IMR-90 (cell line): ENCODE data around the gene MSI1. TPM values are rescaled to one million over a fixed set of nuclear protein-coding genes. Genes with fewer than 3 reads are reported as not detected.

Source experiments
- ATAC-seq: fragments of 200-7000 bp; cut with Tn5 transposase; 2 replicates; pipeline ENCODE4 v1.9.1; 2020; ENCODE audit warnings: low read depth, mild to moderate bottlenecking, moderate library complexity
- BruUV-seq: library from RNA; stranded (reverse); fragments of 400-500 nt; replicated peaks from 2 replicates; lab custom pipeline; 2021; lab: Mats Ljungman, UMichigan
- CTCF ChIA-PET: fragments of 300-600 bp; formaldehyde crosslinking; extraction: SDS; loops from one replicate; lab custom pipeline; 2021; ENCODE audit warnings: antibody characterized with exemption; lab: Yijun Ruan, JAX
- POLR2A ChIA-PET: fragments of 300-600 bp; sonication (Branson Sonifier 250); formaldehyde crosslinking; loops from one replicate; lab custom pipeline; 2022; ENCODE audit warnings: antibody characterized with exemption; ENCODE audit not compliant: unreplicated experiment; lab: Charles Lee
- DNase-seq: peaks from one replicate; pipeline ENCODE4 v3.0.0; 2013
- H2AFZ ChIP-seq: replicated peaks from 2 replicates; pipeline ENCODE3; 2013; ENCODE audit warnings: low read length, mild to moderate bottlenecking; ENCODE audit not compliant: poor library complexity
- H2AK5ac ChIP-seq: 2 replicates; pipeline ENCODE4 v1.6.1; 2013; ENCODE audit warnings: low read depth, low read length, inconsistent platforms
- H2AK9ac ChIP-seq: replicated peaks from 2 replicates; pipeline ENCODE3; 2013; ENCODE audit warnings: mild to moderate bottlenecking, low read depth, low read length, moderate library complexity; ENCODE audit not compliant: poor library complexity
- H2BK120ac ChIP-seq: 2 replicates; pipeline ENCODE4 v1.6.1; 2013; ENCODE audit warnings: low read depth, low read length, inconsistent platforms
- H2BK15ac ChIP-seq: 3 replicates; pipeline ENCODE4 v1.6.1; 2013; ENCODE audit warnings: low read depth, low read length, inconsistent platforms
- H2BK20ac ChIP-seq: 2 replicates; pipeline ENCODE4 v1.6.1; 2013; ENCODE audit warnings: low read depth, mild to moderate bottlenecking, inconsistent platforms, low read length, moderate library complexity
- H2BK5ac ChIP-seq: 2 replicates; pipeline ENCODE4 v1.6.1; 2013; ENCODE audit warnings: mild to moderate bottlenecking, low read depth, low read length, inconsistent platforms; ENCODE audit not compliant: poor library complexity, severe bottlenecking
- H3K14ac ChIP-seq: replicated peaks from 2 replicates; pipeline ENCODE4 v1.6.1; 2013; ENCODE audit warnings: low read depth, low read length, inconsistent platforms
- H3K18ac ChIP-seq: 2 replicates; pipeline ENCODE4 v1.6.1; 2013; ENCODE audit warnings: low read depth, low read length, control low read depth
- H3K23ac ChIP-seq: 2 replicates; pipeline ENCODE4 v1.6.1; 2013; ENCODE audit warnings: low read depth, low read length, inconsistent platforms
- H3K27ac ChIP-seq: 2 replicates; pipeline ENCODE4 v1.5.1; 2013; ENCODE audit warnings: mild to moderate bottlenecking, control low read depth, low read length; ENCODE audit not compliant: insufficient read depth
- H3K27me3 ChIP-seq: 2 replicates; pipeline ENCODE4 v1.6.1; 2013; ENCODE audit warnings: low read length; ENCODE audit not compliant: control insufficient read depth, insufficient read depth
- H3K36me3 ChIP-seq: 2 replicates; pipeline ENCODE4 v1.6.1; 2013; ENCODE audit warnings: low read length, mixed read lengths; ENCODE audit not compliant: control insufficient read depth, insufficient read depth
- H3K4ac ChIP-seq: 2 replicates; pipeline ENCODE4 v1.6.1; 2013; ENCODE audit warnings: low read depth, low read length, inconsistent platforms
- H3K4me1 ChIP-seq: 2 replicates; pipeline ENCODE4 v1.6.1; 2013; ENCODE audit warnings: low read length, mixed read lengths; ENCODE audit not compliant: control insufficient read depth, insufficient read depth
- H3K4me2 ChIP-seq: 2 replicates; pipeline ENCODE4 v1.6.1; 2013; ENCODE audit warnings: low read depth, mild to moderate bottlenecking, control low read depth, low read length, moderate library complexity
- H3K4me3 ChIP-seq: 2 replicates; pipeline ENCODE4 v1.5.1; 2013; ENCODE audit warnings: low read depth, mild to moderate bottlenecking, control low read depth, low read length, moderate library complexity; ENCODE audit not compliant: insufficient read depth
- H3K56ac ChIP-seq: 2 replicates; pipeline ENCODE4 v1.6.1; 2013; ENCODE audit warnings: low read length, inconsistent platforms; ENCODE audit not compliant: insufficient read depth; ENCODE audit errors: extremely low read depth
- H3K79me1 ChIP-seq, 2 experiments: 2 replicates each; pipeline ENCODE4 v1.6.1; 2013; ENCODE audit warnings: low read length in 2 of 2, inconsistent platforms in 1 of 2, low read depth in 1 of 2
- H3K9ac ChIP-seq: 2 replicates; pipeline ENCODE4 v1.6.1; 2013; ENCODE audit warnings: low read depth, low read length, control low read depth
- H3K9me1 ChIP-seq: 2 replicates; pipeline ENCODE4 v1.6.1; 2013; ENCODE audit warnings: low read length, inconsistent platforms; ENCODE audit not compliant: insufficient read depth
- H3K9me3 ChIP-seq: 2 replicates; pipeline ENCODE4 v1.6.1; 2013; ENCODE audit warnings: low read length; ENCODE audit not compliant: control insufficient read depth, insufficient read depth
- H4K20me1 ChIP-seq: 2 replicates; pipeline ENCODE4 v1.6.1; 2013; ENCODE audit warnings: low read length, inconsistent platforms; ENCODE audit not compliant: insufficient read depth
- H4K5ac ChIP-seq: 2 replicates; pipeline ENCODE4 v1.6.1; 2013; ENCODE audit warnings: mild to moderate bottlenecking, low read depth, low read length, control low read depth
- H4K8ac ChIP-seq, 2 experiments: 2 replicates each; pipeline ENCODE4 v1.6.1; 2013; ENCODE audit warnings: low read depth in 2 of 2, low read length in 2 of 2, control low read depth in 1 of 2, inconsistent platforms in 1 of 2
- H4K91ac ChIP-seq: 2 replicates; pipeline ENCODE4 v1.6.1; 2013; ENCODE audit warnings: low read depth, low read length, inconsistent platforms; ENCODE audit not compliant: insufficient read depth
- BHLHE40 ChIP-seq: fragments of 150-350 bp; IDR thresholded peaks from 2 replicates; pipeline ENCODE4 v1.6.1; 2016; ENCODE audit warnings: mild to moderate bottlenecking, low read depth, low read length
- CEBPB ChIP-seq: IDR thresholded peaks from 2 replicates; pipeline ENCODE4 v1.6.1; 2012; ENCODE audit warnings: low read depth, low read length, improper control_type of control experiment
- CHD1 ChIP-seq: IDR thresholded peaks from 2 replicates; pipeline ENCODE4 v1.6.1; 2012; ENCODE audit warnings: low read depth, low read length, improper control_type of control experiment
- CTCF ChIP-seq: conservative IDR thresholded peaks from 2 replicates; pipeline ENCODE4 v1.5.1; 2012; ENCODE audit warnings: mild to moderate bottlenecking, low read depth, low read length, improper control_type of control experiment
- ELK1 ChIP-seq: fragments of 150-350 bp; IDR thresholded peaks from 2 replicates; pipeline ENCODE4 v1.6.1; 2016; ENCODE audit warnings: low read depth, mild to moderate bottlenecking, low read length, moderate library complexity, borderline replicate concordance
- FOS ChIP-seq: fragments of 150-350 bp; IDR thresholded peaks from 2 replicates; pipeline ENCODE4 v1.6.1; 2016; ENCODE audit warnings: low read depth, low read length
- MAFK ChIP-seq: IDR thresholded peaks from 2 replicates; pipeline ENCODE4 v1.6.1; 2012; ENCODE audit warnings: low read depth, low read length, improper control_type of control experiment
- MAZ ChIP-seq: IDR thresholded peaks from 2 replicates; pipeline ENCODE4 v1.6.1; 2012; ENCODE audit warnings: low read depth, mild to moderate bottlenecking, low read length, improper control_type of control experiment, moderate library complexity, borderline replicate concordance
- MXI1 ChIP-seq: IDR thresholded peaks from 2 replicates; pipeline ENCODE4 v1.6.1; 2012; ENCODE audit warnings: low read depth, mild to moderate bottlenecking, low read length, moderate library complexity, borderline replicate concordance
- NFE2L2 ChIP-seq: fragments of 150-350 bp; IDR thresholded peaks from 2 replicates; pipeline ENCODE4 v1.6.1; 2016; ENCODE audit warnings: low read depth, mild to moderate bottlenecking, low read length
- POLR2A ChIP-seq: IDR thresholded peaks from 2 replicates; pipeline ENCODE4 v1.6.1; 2012; ENCODE audit warnings: mild to moderate bottlenecking, low read depth, low read length
- RAD21 ChIP-seq: IDR thresholded peaks from 2 replicates; pipeline ENCODE4 v1.6.1; 2012; ENCODE audit warnings: low read length, improper control_type of control experiment
- RCOR1 ChIP-seq: IDR thresholded peaks from 2 replicates; pipeline ENCODE4 v1.6.1; 2012; ENCODE audit warnings: mild to moderate bottlenecking, low read length, improper control_type of control experiment; ENCODE audit not compliant: insufficient replicate concordance
- RFX5 ChIP-seq: IDR thresholded peaks from 2 replicates; pipeline ENCODE4 v1.8.0; 2012; ENCODE audit warnings: low read depth, mild to moderate bottlenecking, low read length, moderate library complexity
- SMC3 ChIP-seq: fragments of 150-350 bp; IDR thresholded peaks from 2 replicates; pipeline ENCODE4 v1.6.1; 2016; ENCODE audit warnings: low read depth, mild to moderate bottlenecking, antibody characterized with exemption, low read length, moderate library complexity
- USF2 ChIP-seq: fragments of 150-350 bp; IDR thresholded peaks from 2 replicates; pipeline ENCODE4 v1.6.1; 2017; ENCODE audit warnings: mild to moderate bottlenecking, antibody characterized with exemption, low read length, low read depth
- WGBS, 2 experiments: methylation state at CpG; one replicate each; pipeline versions ENCODE4 v1.1.5 to v1.1.7; 2013; ENCODE audit warnings: missing lambda C conversion rate in 2 of 2; ENCODE audit not compliant: insufficient read length in 1 of 2; ENCODE audit errors: extremely low coverage in 2 of 2; 5-methylcytosine and 5-hydroxymethylcytosine counted together
- dilution Hi-C: fragments of 300-500 bp; cut with HindIII; formaldehyde crosslinking; loops from one replicate; pipeline ENCODE4 v1.14.3; 2018; ENCODE audit warnings: low sequenced_read_pairs; ENCODE audit not compliant: unreplicated experiment
- in situ Hi-C: fragments of 300-500 bp; cut with MboI; formaldehyde crosslinking; loops from 3 replicates; pipeline ENCODE4 v1.14.3; 2019; ENCODE audit warnings: low sequenced_read_pairs, inconsistent platforms, mixed read lengths
- intact Hi-C: fragments of 100-400 bp; cut with micrococcal nuclease; formaldehyde crosslinking; loops from 2 replicates; pipeline ENCODE4 v1.10.0; 2022
- polyA plus RNA-seq, 3 experiments: library from polyadenylated mRNA; depleted of rRNA; stranded (reverse); fragments of >200 nt; gene quantifications; 2 replicates each; pipeline ENCODE4 v1.2.3, GENCODE V29; 2012; ENCODE audit warnings: low replicate concordance in 1 of 3
- total RNA-seq: library from RNA; depleted of rRNA; stranded (reverse); fragments of >200 nt; gene quantifications from 2 replicates; pipeline ENCODE4 v1.2.3, GENCODE V29; 2012

The MSI1 gene
- total and polyA plus RNA-seq, 2 of the 4 experiments (the other 2 are of a cell fraction), result not detected

GRCh38 chr12:120412421-120412820 lies 43.5 kb upstream of the MSI1 start:
- Histone ChIP-seq H3K36me3 (no peaks in the 10 kb centered on the region), H4K5ac (no peak overlapping the region), H3K14ac (no peak overlapping the region), H2BK5ac (no peak overlapping the region), H3K23ac (no peak overlapping the region), H3K27ac (no peak overlapping the region), H4K8ac (no peak overlapping the region), H3K4me2 (no peak overlapping the region), H3K9me3 (no peaks in the 10 kb centered on the region), H3K27me3 (peaks cover 13% of the 10 kb centered on the region), H2AK5ac (no peak overlapping the region), H2AFZ (no peak overlapping the region), H3K18ac (no peak overlapping the region), H2BK20ac (no peak overlapping the region), H3K9me1 (no peaks in the 10 kb centered on the region), H2BK15ac (no peak overlapping the region), H2BK120ac (no peak overlapping the region), H3K4me3 (no peak overlapping the region), H4K91ac (no peak overlapping the region), H3K4ac (no peak overlapping the region), H3K9ac (no peak overlapping the region), H3K79me1 (no peaks in the 10 kb centered on the region), H4K20me1 (no peaks in the 10 kb centered on the region), H2AK9ac (no peak overlapping the region), H3K4me1 (no peaks in the 10 kb centered on the region), H3K56ac (no peak overlapping the region)
- ChIA-PET POLR2A (no interaction called here), CTCF (no interaction called here)
- dilution Hi-C loops (no loop called here), in situ Hi-C loops (no loop called here), intact Hi-C loops (loop anchor here (5.0 kb wide), 1 partner anchor 40 kb away; no protein-coding TSS in a partner anchor)
- DNase-seq (no peak), ATAC-seq (no peak)
- BruUV-seq, result no TSS peak
- TF ChIP-seq FOS (no peak), CHD1 (no peak), USF2 (no peak), SMC3 (no peak), ELK1 (no peak), RCOR1 (no peak), CEBPB (no peak), RAD21 (no peak), RFX5 (no peak), CTCF (no peak), MAZ (no peak), MXI1 (no peak), BHLHE40 (no peak), POLR2A (no peak), NFE2L2 (no peak), MAFK (no peak)
- 80% methylated on average over 1 of the region's 7 CpGs; no CpG with 5 or more reads in 1 of the 2 experiments for WGBS, 2 experiments
